NCI-H146 treated with DMSO at 0.1 percent for 48 hours (cell line): Measurements from ENCODE around the gene RCVRN.

Experiments used
- DNase-seq: peaks from one replicate; lab custom pipeline; 2025; ENCODE audit not compliant: unreplicated experiment; lab: John Stamatoyannopoulos, UW

RCVRN gene

DNA sequence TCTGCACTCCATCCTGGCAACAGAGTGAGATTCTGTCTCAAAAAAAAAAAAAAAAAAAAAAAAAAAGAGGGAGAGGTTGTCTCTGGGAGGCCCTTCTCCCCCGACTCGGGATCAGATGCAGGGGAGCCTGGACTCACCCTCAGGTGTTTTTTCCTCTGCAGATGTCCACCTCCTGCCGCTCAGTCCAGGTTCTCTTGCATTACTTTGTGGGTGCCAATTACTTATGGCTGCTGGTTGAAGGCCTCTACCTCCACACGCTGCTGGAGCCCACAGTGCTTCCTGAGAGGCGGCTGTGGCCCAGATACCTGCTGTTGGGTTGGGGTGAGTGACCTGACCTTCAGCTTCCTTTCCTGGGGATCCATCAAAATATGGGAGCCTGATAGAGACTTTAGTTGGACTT lies 45.3 kb downstream of the RCVRN start:
- no peak for DNase-seq

GRCh38 chr17:9855036-9855435 lies 50.0 kb downstream of the RCVRN start:
- no peak for DNase-seq

- no peak for DNase-seq
Observed at GRCh38 chr17:9854255-9854654, 50.8 kb downstream of the RCVRN start.

DNA sequence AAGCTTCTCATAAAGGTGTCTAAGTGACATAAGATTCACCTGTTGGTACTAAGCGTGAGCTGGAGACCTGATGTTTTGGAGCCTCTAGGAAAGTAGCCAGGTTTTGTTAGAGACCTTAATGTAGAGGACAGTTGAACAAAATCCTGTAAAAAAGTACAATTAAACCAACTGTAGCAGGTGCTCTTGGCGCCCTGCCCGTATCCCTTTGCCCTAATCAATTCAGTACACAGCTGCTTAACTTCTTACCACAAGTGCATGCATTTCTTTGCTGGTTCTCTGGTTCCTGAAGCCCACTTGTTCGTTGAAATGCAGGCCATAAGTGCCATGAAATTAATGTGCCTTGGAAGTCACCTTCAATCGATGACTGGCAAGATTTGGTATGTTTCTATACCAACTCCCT lies 54.9 kb downstream of the RCVRN start:
- no peak for DNase-seq
